K562 (cell line): ENCODE results near the gene LEMD3. TPM values are rescaled to one million over a fixed set of nuclear protein-coding genes. Genes with fewer than 3 reads are reported as not detected.

Experiments used
- ATAC-seq: fragments of 200-7000 bp; cut with Tn5 transposase; 3 replicates; pipeline ENCODE4 v1.9.1; 2020; ENCODE audit warnings: moderate library complexity
- BruUV-seq: library from RNA; stranded (reverse); fragments of 400-500 nt; replicated peaks from 2 replicates; lab custom pipeline; 2021; lab: Mats Ljungman, UMichigan
- CTCF ChIA-PET: fragments of 300-600 bp; formaldehyde crosslinking; extraction: SDS; loops from one replicate; lab custom pipeline; 2021; ENCODE audit warnings: low intra/inter-chr PET ratio; lab: Yijun Ruan, JAX
- POLR2A ChIA-PET: fragments of 300-600, 350-650 bp; sonication (Branson Sonifier 250); formaldehyde crosslinking; extraction: SDS; loops from one replicate; lab custom pipeline; 2021; ENCODE audit warnings: antibody characterized with exemption, inconsistent platforms; lab: Yijun Ruan, JAX
- DNase-seq, 4 experiments: peaks; one replicate each; pipeline versions ENCODE4 v3.0.0 to v3.0.0-alpha.2; 2011 to 2018; ENCODE audit warnings: low spot score in 3 of 4, mixed read lengths in 3 of 4; ENCODE audit errors: extremely low read depth in 1 of 4
- FAIRE-seq: peaks from 2 replicates; lab custom pipeline; 2011; peaks lifted over from hg19 to GRCh38; lab: Jason Lieb, UNC
- H2AFZ ChIP-seq: 2 replicates; pipeline ENCODE4 v1.6.0; 2011; ENCODE audit warnings: low read depth, low read length, control low read depth, inconsistent platforms
- H3K27ac ChIP-seq: fragments of 200-600 bp; 3 replicates; pipeline ENCODE4 v1.8.0; 2011; ENCODE audit warnings: low read depth, mild to moderate bottlenecking, control low read depth, inconsistent platforms, low read length, moderate library complexity, mixed read lengths; ENCODE audit errors: extremely low read depth
- H3K27me3 ChIP-seq, 2 experiments: fragments of 300-600 bp in 1 of 2; 2 replicates in 1 of 2; 3 replicates in 1 of 2; pipeline versions ENCODE4 v1.6.0 to v1.8.0; 2011; ENCODE audit warnings: inconsistent platforms in 2 of 2, low read length in 2 of 2, mild to moderate bottlenecking in 1 of 2, mixed read lengths in 1 of 2, moderate library complexity in 1 of 2; ENCODE audit not compliant: control insufficient read depth in 2 of 2, insufficient read depth in 2 of 2
- H3K36me3 ChIP-seq: fragments of 300-600 bp; 3 replicates; pipeline ENCODE4 v1.8.0; 2011; ENCODE audit warnings: mild to moderate bottlenecking, low read length, inconsistent platforms; ENCODE audit not compliant: control insufficient read depth, insufficient read depth
- H3K4me1 ChIP-seq, 2 experiments: fragments of 200-600 bp in 1 of 2; replicated peaks in 1 of 2; 2 replicates in 1 of 2; 3 replicates in 1 of 2; pipeline versions ENCODE4 v1.5.1 to v1.8.0; 2011; ENCODE audit warnings: inconsistent platforms in 2 of 2, low read length in 2 of 2, mild to moderate bottlenecking in 1 of 2, mixed read lengths in 1 of 2, moderate library complexity in 1 of 2; ENCODE audit not compliant: control insufficient read depth in 2 of 2, insufficient read depth in 2 of 2
- H3K4me2 ChIP-seq: 2 replicates; pipeline ENCODE4 v1.6.1; 2011; ENCODE audit warnings: low read length, control low read depth, inconsistent platforms, mixed read lengths; ENCODE audit not compliant: insufficient read depth
- H3K4me3 ChIP-seq: fragments of 200-600 bp; sonication (generic), shearing (Covaris generic); 2 replicates; pipeline ENCODE4 v1.5.1; 2016; ENCODE audit warnings: control low read depth, inconsistent platforms
- H3K79me2 ChIP-seq: fragments of 200-600 bp; 3 replicates; pipeline ENCODE4 v1.8.0; 2011; ENCODE audit warnings: low read length, inconsistent platforms; ENCODE audit not compliant: control insufficient read depth, insufficient read depth
- H3K9ac ChIP-seq, 2 experiments: 2 replicates each; pipeline versions ENCODE4 v1.6.0 to v1.6.1; 2011; ENCODE audit warnings: low read depth in 2 of 2, low read length in 2 of 2, control low read depth in 1 of 2, inconsistent platforms in 1 of 2, mild to moderate bottlenecking in 1 of 2, mixed read lengths in 1 of 2; ENCODE audit not compliant: insufficient read depth in 1 of 2
- H3K9me1 ChIP-seq: one replicate; pipeline ENCODE4 v1.6.0; 2011; ENCODE audit warnings: inconsistent platforms, mild to moderate bottlenecking, low read length, moderate library complexity; ENCODE audit not compliant: control insufficient read depth, insufficient read depth
- H3K9me3 ChIP-seq: replicated peaks from 2 replicates; pipeline ENCODE4 v1.5.1; 2011; ENCODE audit warnings: low read depth, low read length, inconsistent platforms; ENCODE audit not compliant: control insufficient read depth, insufficient read depth
- H4K20me1 ChIP-seq: replicated peaks from 2 replicates; pipeline ENCODE4 v1.6.1; 2011; ENCODE audit warnings: low read length, inconsistent platforms, mixed read lengths; ENCODE audit not compliant: control insufficient read depth, insufficient read depth
- BRD4 ChIP-seq: fragments of 200-600 bp; sonication (generic); IDR thresholded peaks from 2 replicates; pipeline ENCODE4 v1.6.1; 2017; ENCODE audit warnings: inconsistent platforms
- CAMTA2 ChIP-seq: fragments of 250-450 bp; sonication (Bioruptor Pico); conservative IDR thresholded peaks from 2 replicates; pipeline ENCODE4 v1.5.1; 2022
- FOXJ2 ChIP-seq: fragments of 200-800 bp; sonication (Bioruptor generic); IDR thresholded peaks from 2 replicates; pipeline ENCODE4 v1.6.1; 2016; ENCODE audit warnings: missing genetic modification characterization, missing compliant biosample characterization
- GATAD2A ChIP-seq: fragments of 450-650 bp; IDR thresholded peaks from 2 replicates; pipeline ENCODE4 v1.6.1; 2017
- SPI1 ChIP-seq: IDR thresholded peaks from 2 replicates; pipeline ENCODE4 v1.6.1; 2011; ENCODE audit warnings: low read depth, low read length, control low read depth, borderline replicate concordance
- THRA ChIP-seq: fragments of 450-650 bp; IDR thresholded peaks from 2 replicates; pipeline ENCODE4 v1.6.1; 2017; ENCODE audit warnings: mild to moderate bottlenecking, moderate library complexity
- in situ Hi-C: fragments of 300-500 bp; cut with MboI; formaldehyde crosslinking; loops from 4 replicates; pipeline ENCODE4 v1.15.0; 2018; ENCODE audit warnings: inconsistent platforms, mixed read lengths
- intact Hi-C: fragments of 100-400 bp; cut with micrococcal nuclease; formaldehyde crosslinking; loops from 2 replicates; pipeline ENCODE4 v1.14.2; 2022
- polyA plus RNA-seq, 8 experiments: library from polyadenylated mRNA; depleted of rRNA in 4 of 8; stranded (reverse) in 5 of 8; unstranded in 3 of 8; fragments of >200 nt; fragmentation: Nextera tagmentation in 2 of 8; fragmentation: Illumina TruSeq in 1 of 8; extraction: Ambion mirVana in 2 of 8; extraction: Trizol in 1 of 8; gene quantifications; 2 replicates each; pipeline versions ENCODE4 v1.2.1 to v1.2.3, GENCODE V29; 2011 to 2014; ENCODE audit warnings: inconsistent platforms in 1 of 8, missing spikeins in 1 of 8
- total RNA-seq, 7 experiments: library from RNA; depleted of rRNA in 6 of 7; stranded (reverse); fragments of >200 nt in 6 of 7; fragmentation: Illumina TruSeq in 2 of 7; extraction: Trizol in 2 of 7; gene quantifications; 2 replicates each; pipeline versions ENCODE4 v1.2.1 to v1.2.3, GENCODE V29; 2011 to 2021; ENCODE audit warnings: low replicate concordance in 1 of 7

Gene LEMD3
- total and polyA plus RNA-seq, 9 of the 15 experiments (the other 6 are each of a cell fraction or from before 2014, with no cell fraction given) = 6.8 to 37.4 (median 17.2) TPM

GRCh38 chr12:65205886-65206285, 36.5 kb downstream of the LEMD3 start:
- no peak for DNase-seq
- BruUV-seq = no TSS peak
- H3K79me2 ChIP-seq = peaks cover 93% of the 10 kb centered on the region
- no peak overlapping the region for H3K4me2 ChIP-seq
- H3K27me3 ChIP-seq = no peaks in the 10 kb centered on the region
- FAIRE-seq = no peak
- in situ Hi-C loops = no loop called here
- CTCF ChIA-PET = no interaction called here
- H3K9me3 ChIP-seq = no peaks in the 10 kb centered on the region
- no peaks in the 10 kb centered on the region for H4K20me1 ChIP-seq
- 0 out of 2 replicates have a peak, but pooled peaks have one; percentile 13 for TF ChIP-seq SPI1
- no peak for TF ChIP-seq THRA
- no peak for TF ChIP-seq GATAD2A
- TF ChIP-seq CAMTA2 (CRISPR knock-in tag) = no peak
- TF ChIP-seq BRD4 = no peak
- TF ChIP-seq FOXJ2 = no peak
- TF ChIP-seq, all 486 proteins: peak for 1
- Histone ChIP-seq H3K9me1 (no peaks in the 10 kb centered on the region), H3K9ac (no peak overlapping the region), H2AFZ (no peak overlapping the region), H3K4me3 (no peak overlapping the region), H3K4me1 (peaks cover 0 to 31% of the 10 kb centered on the region in 2 experiments; a peak in 3 of 5 replicates), H3K27ac (no peak overlapping the region), H3K36me3 (no peaks in the 10 kb centered on the region)
- intact Hi-C loops = no loop called here
- no peak for ATAC-seq
- POLR2A ChIA-PET = no interaction called here
